K562 (cell line): ENCODE measurements around the gene DEPDC4.

Experiments used
- ELF4 ChIP-seq: fragments of 450-650 bp; formaldehyde crosslinking; IDR thresholded peaks from 2 replicates; pipeline ENCODE4 v1.4.0; 2022; ENCODE audit warnings: missing genetic modification characterization
- ERF ChIP-seq: fragments of 450-650 bp; formaldehyde crosslinking; IDR thresholded peaks from 2 replicates; pipeline ENCODE4 v1.4.0; 2020; ENCODE audit warnings: mild to moderate bottlenecking, mixed read lengths
- EZH2 ChIP-seq: IDR thresholded peaks from 2 replicates; pipeline ENCODE4 v1.6.1; 2012; ENCODE audit warnings: low read depth, mild to moderate bottlenecking, inconsistent platforms, low read length, borderline replicate concordance
- NR2C2 ChIP-seq, 2 experiments: fragments of 200-800 bp in 1 of 2; sonication (Bioruptor generic) in 1 of 2; sonication (generic) in 1 of 2; formaldehyde crosslinking in 1 of 2; IDR thresholded peaks; 2 replicates each; pipeline versions ENCODE4 v1.6.1 to v1.8.0; 2016 to 2022; ENCODE audit warnings: mild to moderate bottlenecking in 1 of 2, missing compliant biosample characterization in 1 of 2, missing genetic modification characterization in 1 of 2, missing genetic modification reagents in 1 of 2
- POU5F1 ChIP-seq: fragments of 150-350 bp; IDR thresholded peaks from 2 replicates; pipeline ENCODE4 v1.6.1; 2014; ENCODE audit warnings: borderline replicate concordance, low read length, low read depth, mild to moderate bottlenecking; ENCODE audit not compliant: partially characterized antibody
- RAD21 ChIP-seq, 2 experiments: fragments of 250-450 bp in 1 of 2; fragments of 450-650 bp in 1 of 2; sonication (Bioruptor Pico) in 1 of 2; formaldehyde crosslinking in 1 of 2; IDR thresholded peaks in 1 of 2; conservative IDR thresholded peaks in 1 of 2; 2 replicates each; pipeline versions ENCODE4 v1.4.0 to v1.8.0; 2020 to 2022; ENCODE audit warnings: mild to moderate bottlenecking in 2 of 2, moderate library complexity in 1 of 2
- RCOR1 ChIP-seq, 2 experiments: IDR thresholded peaks; 2 replicates each; pipeline ENCODE4 v1.6.1; 2012; ENCODE audit warnings: low read depth in 2 of 2, low read length in 2 of 2, borderline replicate concordance in 1 of 2, improper control_type of control experiment in 1 of 2
- SMARCC2 ChIP-seq: fragments of 450-650 bp; IDR thresholded peaks from 2 replicates; pipeline ENCODE4 v1.6.1; 2017; ENCODE audit warnings: antibody characterized with exemption, moderate library complexity, mild to moderate bottlenecking, low read depth
- TAF15 ChIP-seq: fragments of 200-400 bp; formaldehyde crosslinking; IDR thresholded peaks from 2 replicates; pipeline ENCODE4 v1.6.1; 2017; ENCODE audit warnings: mild to moderate bottlenecking, low read depth, low read length, moderate library complexity
- TF ChIP-seq, protein P1 (sequence below), 2 experiments: fragments of 450-650 bp in 1 of 2; sonication (generic) in 1 of 2; formaldehyde crosslinking; conservative IDR thresholded peaks; 2 replicates each; pipeline versions ENCODE4 v1.4.0 to v1.8.1; 2020 to 2022; ENCODE audit warnings: mild to moderate bottlenecking in 1 of 2, missing genetic modification reagents in 1 of 2
- TF ChIP-seq, protein P2 (sequence below), 3 experiments: IDR thresholded peaks in 2 of 3; conservative IDR thresholded peaks in 1 of 3; 2 replicates each; pipeline ENCODE4 v1.5.1; 2011 to 2012; ENCODE audit warnings: low read length in 3 of 3, mild to moderate bottlenecking in 3 of 3, control low read depth in 2 of 3, improper control_type of control experiment in 1 of 3, inconsistent platforms in 1 of 3, low read depth in 1 of 3, mixed read lengths in 1 of 3, moderate library complexity in 1 of 3; ENCODE audit not compliant: insufficient read depth in 2 of 3
- TF ChIP-seq, protein P3 (sequence below): sonication (generic); formaldehyde crosslinking; IDR thresholded peaks from 2 replicates; pipeline ENCODE4 v1.8.0; 2022; ENCODE audit warnings: mild to moderate bottlenecking, missing genetic modification reagents
- TF ChIP-seq, protein P4 (sequence below): sonication (generic); formaldehyde crosslinking; IDR thresholded peaks from 2 replicates; pipeline ENCODE4 v1.9.0; 2022; ENCODE audit warnings: mild to moderate bottlenecking, missing genetic modification reagents

DNA sequence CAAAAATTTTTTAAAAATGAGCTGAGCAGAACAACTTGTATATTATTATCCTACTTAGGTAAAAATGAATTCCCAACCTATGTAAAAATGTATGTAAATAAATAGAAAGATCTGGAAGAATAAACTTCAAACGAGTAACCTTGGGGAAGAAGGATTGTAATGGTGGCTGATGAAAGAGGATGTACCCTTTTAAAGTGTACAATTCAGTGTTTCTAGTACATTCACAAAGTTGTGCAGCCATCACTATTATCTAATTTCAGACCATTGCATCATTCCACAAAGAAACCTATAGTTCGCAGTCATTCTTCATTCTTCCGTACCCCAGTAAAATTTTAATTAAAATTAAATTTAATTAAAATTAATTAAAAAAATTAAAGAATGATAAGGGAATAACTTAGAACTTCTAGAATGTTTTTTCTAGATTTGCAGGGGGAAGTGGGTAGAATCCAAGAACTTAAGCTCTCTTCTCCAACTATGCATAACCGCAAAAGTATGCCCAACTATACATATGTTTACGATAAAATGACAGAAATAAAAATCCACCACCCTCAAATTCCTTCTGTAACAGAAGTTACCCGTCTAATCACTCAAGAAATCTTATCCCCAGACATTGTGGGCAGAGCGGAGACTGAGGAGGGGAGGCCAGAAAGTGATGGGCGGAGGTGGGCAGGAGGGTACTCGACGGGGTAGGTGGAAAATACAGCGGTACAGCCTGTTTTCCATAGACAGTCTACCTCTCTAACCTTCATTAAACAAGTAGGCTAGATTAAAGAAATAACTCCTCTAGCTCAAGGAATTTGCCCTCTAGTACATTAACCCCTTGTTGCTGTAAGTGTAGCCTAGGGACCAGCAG is 921 bp downstream of the DEPDC4 start:
- TF ChIP-seq, protein P1, sequence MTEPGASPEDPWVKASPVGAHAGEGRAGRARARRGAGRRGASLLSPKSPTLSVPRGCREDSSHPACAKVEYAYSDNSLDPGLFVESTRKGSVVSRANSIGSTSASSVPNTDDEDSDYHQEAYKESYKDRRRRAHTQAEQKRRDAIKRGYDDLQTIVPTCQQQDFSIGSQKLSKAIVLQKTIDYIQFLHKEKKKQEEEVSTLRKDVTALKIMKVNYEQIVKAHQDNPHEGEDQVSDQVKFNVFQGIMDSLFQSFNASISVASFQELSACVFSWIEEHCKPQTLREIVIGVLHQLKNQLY (CRISPR knock-in tag; conservative IDR thresholded peaks at IDR 0.05): no peak
- TF ChIP-seq NR2C2 (CRISPR knock-in tag; IDR thresholded peaks at IDR 0.05): no peak
- no peak for TF ChIP-seq NR2C2 (tag; IDR thresholded peaks at IDR 0.05)
- TF ChIP-seq SMARCC2: no peak
- TF ChIP-seq, protein P2, sequence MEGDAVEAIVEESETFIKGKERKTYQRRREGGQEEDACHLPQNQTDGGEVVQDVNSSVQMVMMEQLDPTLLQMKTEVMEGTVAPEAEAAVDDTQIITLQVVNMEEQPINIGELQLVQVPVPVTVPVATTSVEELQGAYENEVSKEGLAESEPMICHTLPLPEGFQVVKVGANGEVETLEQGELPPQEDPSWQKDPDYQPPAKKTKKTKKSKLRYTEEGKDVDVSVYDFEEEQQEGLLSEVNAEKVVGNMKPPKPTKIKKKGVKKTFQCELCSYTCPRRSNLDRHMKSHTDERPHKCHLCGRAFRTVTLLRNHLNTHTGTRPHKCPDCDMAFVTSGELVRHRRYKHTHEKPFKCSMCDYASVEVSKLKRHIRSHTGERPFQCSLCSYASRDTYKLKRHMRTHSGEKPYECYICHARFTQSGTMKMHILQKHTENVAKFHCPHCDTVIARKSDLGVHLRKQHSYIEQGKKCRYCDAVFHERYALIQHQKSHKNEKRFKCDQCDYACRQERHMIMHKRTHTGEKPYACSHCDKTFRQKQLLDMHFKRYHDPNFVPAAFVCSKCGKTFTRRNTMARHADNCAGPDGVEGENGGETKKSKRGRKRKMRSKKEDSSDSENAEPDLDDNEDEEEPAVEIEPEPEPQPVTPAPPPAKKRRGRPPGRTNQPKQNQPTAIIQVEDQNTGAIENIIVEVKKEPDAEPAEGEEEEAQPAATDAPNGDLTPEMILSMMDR (IDR thresholded peaks at IDR 0.05 in 2 of 3, conservative IDR thresholded peaks at IDR 0.05 in 1 of 3; ENCODE audit: insufficient read depth in 2 of 3, low read depth in 1 of 3, low read length in 3 of 3): no peak
- TF ChIP-seq POU5F1: no peak
- TF ChIP-seq, protein P3, sequence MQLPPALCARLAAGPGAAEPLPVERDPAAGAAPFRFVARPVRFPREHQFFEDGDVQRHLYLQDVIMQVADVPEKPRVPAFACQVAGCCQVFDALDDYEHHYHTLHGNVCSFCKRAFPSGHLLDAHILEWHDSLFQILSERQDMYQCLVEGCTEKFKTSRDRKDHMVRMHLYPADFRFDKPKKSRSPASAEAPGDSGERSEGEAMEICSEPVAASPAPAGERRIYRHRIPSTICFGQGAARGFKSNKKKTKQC (CRISPR knock-in tag): no peak
- TF ChIP-seq TAF15: no peak
- TF ChIP-seq, protein P4, sequence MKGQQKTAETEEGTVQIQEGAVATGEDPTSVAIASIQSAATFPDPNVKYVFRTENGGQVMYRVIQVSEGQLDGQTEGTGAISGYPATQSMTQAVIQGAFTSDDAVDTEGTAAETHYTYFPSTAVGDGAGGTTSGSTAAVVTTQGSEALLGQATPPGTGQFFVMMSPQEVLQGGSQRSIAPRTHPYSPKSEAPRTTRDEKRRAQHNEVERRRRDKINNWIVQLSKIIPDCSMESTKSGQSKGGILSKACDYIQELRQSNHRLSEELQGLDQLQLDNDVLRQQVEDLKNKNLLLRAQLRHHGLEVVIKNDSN (CRISPR knock-in tag): no peak
- TF ChIP-seq ERF (CRISPR knock-in tag): no peak
- no peak for TF ChIP-seq EZH2
- no peak for TF ChIP-seq RAD21 (CRISPR knock-in tag; conservative IDR thresholded peaks at IDR 0.05 in 1 of 2, IDR thresholded peaks at IDR 0.05 in 1 of 2)
- no peak for TF ChIP-seq RCOR1 (IDR thresholded peaks at IDR 0.05; ENCODE audit: borderline replicate concordance in 1 of 2, low read depth in 2 of 2, low read length in 2 of 2)
- TF ChIP-seq ELF4 (CRISPR knock-in tag): no peak
